Prostate gland (tissue), 2 donors: ENCODE results near the gene ZNF740. TPM values are rescaled to one million over a fixed set of nuclear protein-coding genes. Genes with fewer than 3 reads are reported as not detected.

Source experiments
- DNase-seq: peaks from one replicate; pipeline ENCODE4 v3.0.0-alpha.2; 2019; ENCODE audit warnings: low spot score
- H3K27ac ChIP-seq, 2 donors: fragments of 200-600 bp; sonication (generic); 2 replicates each; pipeline ENCODE4 v1.5.1; 2017 to 2019
- H3K27me3 ChIP-seq: fragments of 200-600 bp; sonication (generic); replicated peaks from 2 replicates; pipeline ENCODE4 v1.5.1; 2019; ENCODE audit not compliant: insufficient read depth
- H3K36me3 ChIP-seq, 2 donors: fragments of 200-600 bp; sonication (generic); 1 replicate in 1 of 2; 2 replicates in 1 of 2; pipeline versions ENCODE4 v1.5.1 to v1.8.1; 2017 to 2019
- H3K4me1 ChIP-seq: fragments of 200-600 bp; sonication (generic); replicated peaks from 2 replicates; pipeline ENCODE4 v1.5.1; 2019
- H3K4me3 ChIP-seq, 2 donors: fragments of 200-600 bp; sonication (generic); 2 replicates each; pipeline ENCODE4 v1.5.1; 2017 to 2019
- H3K9me3 ChIP-seq: fragments of 200-600 bp; sonication (generic); 2 replicates; pipeline ENCODE4 v1.5.1; 2017
- POLR2A ChIP-seq: fragments of 450-650 bp; IDR thresholded peaks from one replicate; pipeline ENCODE4 v1.6.1; 2016; ENCODE audit warnings: antibody characterized with exemption, mild to moderate bottlenecking
- POLR2AphosphoS5 ChIP-seq: sonication (generic); formaldehyde crosslinking; IDR thresholded peaks from one replicate; pipeline ENCODE4 v1.6.1; 2017; ENCODE audit warnings: antibody characterized with exemption
- WGBS: methylation state at CpG from one replicate; pipeline ENCODE4 v1.1.5; 2018; 5-methylcytosine and 5-hydroxymethylcytosine counted together
- intact Hi-C: fragments of 100-400 bp; cut with DNase I; formaldehyde crosslinking; loops from one replicate; pipeline ENCODE4 v1.14.2; 2022
- small RNA-seq, 2 donors: library from RNA; depleted of rRNA; stranded (forward); fragments of <200 nt; gene quantifications; one replicate each; pipeline ENCODE3, GENCODE V24; 2016
- total RNA-seq, 2 donors: library from RNA; depleted of rRNA; stranded (reverse); fragments of >200 nt; gene quantifications; one replicate each; pipeline ENCODE4 v1.1.0, GENCODE V29; 2016
- TF ChIP-seq, protein P1 (sequence below), 4 experiments: fragments of 200-600 bp in 2 of 4; fragments of 450-650 bp in 2 of 4; sonication (generic) in 2 of 4; IDR thresholded peaks; 1 replicate in 3 of 4; 2 replicates in 1 of 4; pipeline ENCODE4 v1.5.1; 2016 to 2019; ENCODE audit warnings: antibody characterized with exemption in 4 of 4, mild to moderate bottlenecking in 2 of 4, moderate library complexity in 2 of 4

The ZNF740 gene
- total RNA-seq, 2 donors from 2014 or later = 17.0 to 19.1 TPM

DNA sequence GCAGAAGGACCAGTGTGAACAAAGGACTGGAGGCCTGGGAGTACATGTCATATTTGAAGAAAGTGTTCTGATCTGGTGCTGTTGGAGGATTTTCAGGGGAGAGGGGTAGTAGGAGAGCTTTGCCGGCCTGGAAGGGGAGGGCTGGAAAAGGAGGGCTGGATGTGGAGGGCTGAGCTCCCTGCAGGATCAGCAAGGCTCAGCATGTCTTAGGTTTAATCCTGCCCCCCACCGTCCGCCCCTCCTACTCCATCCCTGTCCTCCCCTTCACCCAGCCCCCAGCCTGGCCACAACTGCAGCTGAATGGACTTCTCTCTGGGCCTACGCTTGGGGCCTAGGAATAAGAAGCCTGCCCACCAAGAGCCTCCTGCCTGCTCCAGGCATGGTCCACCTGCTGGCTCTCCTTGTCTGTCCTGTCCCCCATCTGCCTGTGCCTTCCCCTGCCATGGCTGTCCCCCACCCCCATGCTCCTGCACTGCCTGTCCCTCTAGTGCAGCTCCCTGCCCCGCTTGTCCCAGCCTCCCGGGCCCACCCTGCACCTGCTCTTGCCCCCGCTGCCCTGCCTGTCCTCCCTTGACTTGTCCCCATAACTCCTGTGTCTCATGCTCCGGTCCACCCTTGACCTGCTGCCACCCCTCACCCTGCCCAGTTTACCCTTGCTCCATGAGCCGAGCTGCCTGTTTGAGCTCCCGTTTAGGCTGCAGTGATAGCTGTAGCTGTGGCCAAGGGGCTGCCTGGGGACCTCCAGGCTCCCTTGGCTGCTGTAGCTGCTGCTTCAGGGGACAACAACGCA is 61.3 kb downstream of the ZNF740 start:
- H3K4me3 ChIP-seq = no peak overlapping the region
- TF ChIP-seq POLR2A (no peak), POLR2AphosphoS5 (no peak)
- TF ChIP-seq, protein P1, sequence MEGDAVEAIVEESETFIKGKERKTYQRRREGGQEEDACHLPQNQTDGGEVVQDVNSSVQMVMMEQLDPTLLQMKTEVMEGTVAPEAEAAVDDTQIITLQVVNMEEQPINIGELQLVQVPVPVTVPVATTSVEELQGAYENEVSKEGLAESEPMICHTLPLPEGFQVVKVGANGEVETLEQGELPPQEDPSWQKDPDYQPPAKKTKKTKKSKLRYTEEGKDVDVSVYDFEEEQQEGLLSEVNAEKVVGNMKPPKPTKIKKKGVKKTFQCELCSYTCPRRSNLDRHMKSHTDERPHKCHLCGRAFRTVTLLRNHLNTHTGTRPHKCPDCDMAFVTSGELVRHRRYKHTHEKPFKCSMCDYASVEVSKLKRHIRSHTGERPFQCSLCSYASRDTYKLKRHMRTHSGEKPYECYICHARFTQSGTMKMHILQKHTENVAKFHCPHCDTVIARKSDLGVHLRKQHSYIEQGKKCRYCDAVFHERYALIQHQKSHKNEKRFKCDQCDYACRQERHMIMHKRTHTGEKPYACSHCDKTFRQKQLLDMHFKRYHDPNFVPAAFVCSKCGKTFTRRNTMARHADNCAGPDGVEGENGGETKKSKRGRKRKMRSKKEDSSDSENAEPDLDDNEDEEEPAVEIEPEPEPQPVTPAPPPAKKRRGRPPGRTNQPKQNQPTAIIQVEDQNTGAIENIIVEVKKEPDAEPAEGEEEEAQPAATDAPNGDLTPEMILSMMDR (IDR thresholded peaks at IDR 0.05) = no peak
- no peaks in the 10 kb centered on the region for H3K4me1 ChIP-seq
- intact Hi-C loops = no loop called here
- no peaks in the 10 kb centered on the region for H3K36me3 ChIP-seq
- no peak overlapping the region for H3K27ac ChIP-seq
- DNase-seq = no peak
- H3K9me3 ChIP-seq = no peaks in the 10 kb centered on the region
- WGBS = 72% methylated on average over 11 of the region's 11 CpGs
- H3K27me3 ChIP-seq = no peaks in the 10 kb centered on the region

DNA sequence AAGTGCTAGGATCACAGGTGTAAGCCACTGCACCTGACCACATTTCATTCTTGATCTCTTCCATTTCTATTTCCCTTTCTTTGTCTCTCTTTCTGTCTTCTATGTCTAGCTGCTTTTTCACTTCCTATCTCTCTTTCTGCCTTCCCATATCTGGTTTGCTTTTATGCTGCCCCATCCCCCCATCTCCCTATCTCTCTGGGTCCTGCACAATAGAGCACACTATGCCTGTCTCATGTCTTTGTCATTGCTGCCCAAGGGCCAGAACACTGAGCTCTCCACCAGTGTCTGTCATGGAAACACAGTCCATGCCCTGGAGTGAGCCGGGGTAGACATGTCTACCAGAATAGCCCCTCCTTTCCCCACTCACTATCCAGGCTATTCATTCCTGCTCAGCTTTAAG is 63.8 kb downstream of the ZNF740 start:
- Histone ChIP-seq H3K4me1 (no peaks in the 10 kb centered on the region), H3K9me3 (no peaks in the 10 kb centered on the region), H3K4me3 (no peak overlapping the region), H3K27ac (no peak overlapping the region), H3K27me3 (no peaks in the 10 kb centered on the region), H3K36me3 (no peaks in the 10 kb centered on the region)
- 64% methylated on average over 1 of the region's 1 CpG for WGBS
- DNase-seq = no peak
- TF ChIP-seq, protein P1 (IDR thresholded peaks at IDR 0.05) = no peak
- TF ChIP-seq POLR2A (no peak), POLR2AphosphoS5 (no peak)
- intact Hi-C loops = no loop called here

Small RNAs within 50 kb of the gene (small RNA-seq; reads per million reads assigned to genes)
- gene HIGD1AP1 (0 reads per million in 2 donors), gene RNU6-333P (0 reads per million in 2 donors)

Other genes starting within 250 kb of the ZNF740 start
- gene KRT18, start 231.6 kb upstream of the ZNF740 start, total RNA-seq = 100 to 1,000 TPM; 211 to 737 TPM
- 100 to 1,000 TPM; 419 to 458 TPM for gene EIF4B, start 174.3 kb upstream of the ZNF740 start, total RNA-seq
- 100 to 1,000 TPM in 1 of 2 donors, 10 to 100 TPM in 1; 66.5 to 180 TPM for gene TNS2, start 130.7 kb upstream of the ZNF740 start, total RNA-seq
- gene SPRYD3, start 101.3 kb upstream of the ZNF740 start, total RNA-seq = 10 to 100 TPM; 38.7 to 54.4 TPM
- gene IGFBP6, start 83.1 kb upstream of the ZNF740 start, total RNA-seq = 100 to 1,000 TPM; 189 to 532 TPM
- gene SOAT2, start 77.2 kb upstream of the ZNF740 start, total RNA-seq = under 1 TPM; 0.14 to 0.28 TPM
- gene CSAD, start 203 bp downstream of the ZNF740 start, total RNA-seq = 10 to 100 TPM; 30.8 to 92.5 TPM
- 1 to 10 TPM; 1.2 to 1.7 TPM for gene ITGB7, start 26.5 kb downstream of the ZNF740 start, total RNA-seq
- 10 to 100 TPM; 28.9 to 30.4 TPM for gene RARG, start 51.5 kb downstream of the ZNF740 start, total RNA-seq
- gene ESPL1, start 87.6 kb downstream of the ZNF740 start, total RNA-seq = 1 to 10 TPM in 1 of 2 donors, under 1 TPM in 1; 0.55 to 6.1 TPM
- gene PFDN5, start 114.8 kb downstream of the ZNF740 start, total RNA-seq = 100 to 1,000 TPM; 552 to 673 TPM
- gene MYG1, start 119.0 kb downstream of the ZNF740 start, total RNA-seq = 10 to 100 TPM; 48.1 to 75.4 TPM
- gene AAAS, start 140.9 kb downstream of the ZNF740 start, total RNA-seq = 10 to 100 TPM; 50.7 to 79.3 TPM
- not detected for gene SP7, start 155.6 kb downstream of the ZNF740 start, total RNA-seq
- gene SP1, start 199.5 kb downstream of the ZNF740 start, total RNA-seq = 10 to 100 TPM; 60.1 to 84.5 TPM
- 10 to 100 TPM in 1 of 2 donors, not detected in 1; 44.5 TPM for gene AMHR2, start 243.1 kb downstream of the ZNF740 start, total RNA-seq